ENCODE results near the gene WDR17.

DNA sequence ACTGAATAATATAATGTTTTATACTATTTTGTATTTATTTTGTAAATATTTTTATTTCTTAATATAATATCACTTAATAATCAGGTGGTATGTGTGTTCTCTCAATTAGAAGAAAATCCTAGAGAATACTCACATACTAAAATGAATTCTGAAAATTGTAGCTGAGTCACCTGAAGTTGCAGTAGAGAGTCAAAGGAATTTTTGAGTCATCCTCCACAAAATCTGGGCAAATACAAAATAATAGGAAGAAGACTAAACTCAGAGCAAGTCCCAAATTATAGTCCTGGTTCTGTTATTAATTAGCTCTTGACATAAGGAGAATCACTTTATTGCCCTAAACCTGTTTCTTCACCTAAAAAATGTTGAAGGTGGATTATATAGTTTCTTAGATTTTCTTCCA, 72.0 kb downstream of the WDR17 start:
- TF ChIP-seq, protein P1, sequence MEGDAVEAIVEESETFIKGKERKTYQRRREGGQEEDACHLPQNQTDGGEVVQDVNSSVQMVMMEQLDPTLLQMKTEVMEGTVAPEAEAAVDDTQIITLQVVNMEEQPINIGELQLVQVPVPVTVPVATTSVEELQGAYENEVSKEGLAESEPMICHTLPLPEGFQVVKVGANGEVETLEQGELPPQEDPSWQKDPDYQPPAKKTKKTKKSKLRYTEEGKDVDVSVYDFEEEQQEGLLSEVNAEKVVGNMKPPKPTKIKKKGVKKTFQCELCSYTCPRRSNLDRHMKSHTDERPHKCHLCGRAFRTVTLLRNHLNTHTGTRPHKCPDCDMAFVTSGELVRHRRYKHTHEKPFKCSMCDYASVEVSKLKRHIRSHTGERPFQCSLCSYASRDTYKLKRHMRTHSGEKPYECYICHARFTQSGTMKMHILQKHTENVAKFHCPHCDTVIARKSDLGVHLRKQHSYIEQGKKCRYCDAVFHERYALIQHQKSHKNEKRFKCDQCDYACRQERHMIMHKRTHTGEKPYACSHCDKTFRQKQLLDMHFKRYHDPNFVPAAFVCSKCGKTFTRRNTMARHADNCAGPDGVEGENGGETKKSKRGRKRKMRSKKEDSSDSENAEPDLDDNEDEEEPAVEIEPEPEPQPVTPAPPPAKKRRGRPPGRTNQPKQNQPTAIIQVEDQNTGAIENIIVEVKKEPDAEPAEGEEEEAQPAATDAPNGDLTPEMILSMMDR (IDR thresholded peaks at IDR 0.05), result no peak
- TF ChIP-seq POLR2A (IDR thresholded peaks at IDR 0.05), result no peak

Measured in Peyer's patch (tissue), 4 donors.